Measurements from ENCODE around the gene BCAS4.

DNA sequence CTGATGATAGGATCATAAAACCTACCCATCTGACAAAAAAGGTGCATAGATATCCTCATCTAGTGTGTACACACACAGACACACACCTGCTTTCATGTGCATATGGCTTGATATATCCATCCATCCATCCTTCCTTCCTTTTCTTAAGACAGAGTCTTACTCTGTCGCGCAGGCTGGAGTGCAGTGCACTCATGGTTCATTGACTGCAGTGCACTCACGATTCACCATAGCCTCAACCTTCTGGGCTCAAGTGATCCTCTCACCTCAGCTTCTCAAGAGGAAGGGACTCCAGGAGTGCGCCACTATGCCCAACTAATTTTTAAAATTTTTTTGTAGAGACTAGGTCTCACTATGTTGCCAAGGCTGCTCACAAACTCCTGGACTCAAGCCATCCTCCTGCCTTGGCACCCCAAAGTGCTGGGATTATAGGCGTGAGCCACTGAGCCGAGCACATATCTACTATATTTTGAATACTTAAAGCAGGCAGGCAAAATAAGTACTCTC is 109.3 kb downstream of the BCAS4 start:
- TF ChIP-seq, protein P1, sequence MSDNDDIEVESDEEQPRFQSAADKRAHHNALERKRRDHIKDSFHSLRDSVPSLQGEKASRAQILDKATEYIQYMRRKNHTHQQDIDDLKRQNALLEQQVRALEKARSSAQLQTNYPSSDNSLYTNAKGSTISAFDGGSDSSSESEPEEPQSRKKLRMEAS (IDR thresholded peaks at IDR 0.05): no peak
- TF ChIP-seq YY1 (IDR thresholded peaks at IDR 0.05; ENCODE audit: low read depth) (no peak), EP300 (IDR thresholded peaks at IDR 0.05; ENCODE audit: borderline replicate concordance) (no peak), ZBTB7A (IDR thresholded peaks at IDR 0.05; ENCODE audit: low read depth) (no peak), TAF1 (IDR thresholded peaks at IDR 0.05; ENCODE audit: low read depth) (no peak), CEBPB (IDR thresholded peaks at IDR 0.05) (no peak)
- TF ChIP-seq, protein P2, sequence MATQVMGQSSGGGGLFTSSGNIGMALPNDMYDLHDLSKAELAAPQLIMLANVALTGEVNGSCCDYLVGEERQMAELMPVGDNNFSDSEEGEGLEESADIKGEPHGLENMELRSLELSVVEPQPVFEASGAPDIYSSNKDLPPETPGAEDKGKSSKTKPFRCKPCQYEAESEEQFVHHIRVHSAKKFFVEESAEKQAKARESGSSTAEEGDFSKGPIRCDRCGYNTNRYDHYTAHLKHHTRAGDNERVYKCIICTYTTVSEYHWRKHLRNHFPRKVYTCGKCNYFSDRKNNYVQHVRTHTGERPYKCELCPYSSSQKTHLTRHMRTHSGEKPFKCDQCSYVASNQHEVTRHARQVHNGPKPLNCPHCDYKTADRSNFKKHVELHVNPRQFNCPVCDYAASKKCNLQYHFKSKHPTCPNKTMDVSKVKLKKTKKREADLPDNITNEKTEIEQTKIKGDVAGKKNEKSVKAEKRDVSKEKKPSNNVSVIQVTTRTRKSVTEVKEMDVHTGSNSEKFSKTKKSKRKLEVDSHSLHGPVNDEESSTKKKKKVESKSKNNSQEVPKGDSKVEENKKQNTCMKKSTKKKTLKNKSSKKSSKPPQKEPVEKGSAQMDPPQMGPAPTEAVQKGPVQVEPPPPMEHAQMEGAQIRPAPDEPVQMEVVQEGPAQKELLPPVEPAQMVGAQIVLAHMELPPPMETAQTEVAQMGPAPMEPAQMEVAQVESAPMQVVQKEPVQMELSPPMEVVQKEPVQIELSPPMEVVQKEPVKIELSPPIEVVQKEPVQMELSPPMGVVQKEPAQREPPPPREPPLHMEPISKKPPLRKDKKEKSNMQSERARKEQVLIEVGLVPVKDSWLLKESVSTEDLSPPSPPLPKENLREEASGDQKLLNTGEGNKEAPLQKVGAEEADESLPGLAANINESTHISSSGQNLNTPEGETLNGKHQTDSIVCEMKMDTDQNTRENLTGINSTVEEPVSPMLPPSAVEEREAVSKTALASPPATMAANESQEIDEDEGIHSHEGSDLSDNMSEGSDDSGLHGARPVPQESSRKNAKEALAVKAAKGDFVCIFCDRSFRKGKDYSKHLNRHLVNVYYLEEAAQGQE (IDR thresholded peaks at IDR 0.05; ENCODE audit: low read depth): no peak

Measured in Ishikawa (cell line).